A673 (cell line): ENCODE data around the gene NPBWR2.

Experiments
- EZH2 ChIP-seq: fragments of 200-600 bp; sonication (generic); IDR thresholded peaks from 2 replicates; pipeline ENCODE4 v1.6.1; 2017; ENCODE audit warnings: borderline replicate concordance, low read depth, mild to moderate bottlenecking, mixed read lengths, antibody characterized with exemption, low read length; ENCODE audit not compliant: poor library complexity, severe bottlenecking
- TF ChIP-seq, protein P1 (sequence below): fragments of 300-800, 200-600 bp; sonication (generic); conservative IDR thresholded peaks from 2 replicates; pipeline ENCODE4 v1.5.1; 2017; ENCODE audit warnings: low read depth, mild to moderate bottlenecking, antibody characterized with exemption, low read length, moderate library complexity, mixed read lengths

DNA sequence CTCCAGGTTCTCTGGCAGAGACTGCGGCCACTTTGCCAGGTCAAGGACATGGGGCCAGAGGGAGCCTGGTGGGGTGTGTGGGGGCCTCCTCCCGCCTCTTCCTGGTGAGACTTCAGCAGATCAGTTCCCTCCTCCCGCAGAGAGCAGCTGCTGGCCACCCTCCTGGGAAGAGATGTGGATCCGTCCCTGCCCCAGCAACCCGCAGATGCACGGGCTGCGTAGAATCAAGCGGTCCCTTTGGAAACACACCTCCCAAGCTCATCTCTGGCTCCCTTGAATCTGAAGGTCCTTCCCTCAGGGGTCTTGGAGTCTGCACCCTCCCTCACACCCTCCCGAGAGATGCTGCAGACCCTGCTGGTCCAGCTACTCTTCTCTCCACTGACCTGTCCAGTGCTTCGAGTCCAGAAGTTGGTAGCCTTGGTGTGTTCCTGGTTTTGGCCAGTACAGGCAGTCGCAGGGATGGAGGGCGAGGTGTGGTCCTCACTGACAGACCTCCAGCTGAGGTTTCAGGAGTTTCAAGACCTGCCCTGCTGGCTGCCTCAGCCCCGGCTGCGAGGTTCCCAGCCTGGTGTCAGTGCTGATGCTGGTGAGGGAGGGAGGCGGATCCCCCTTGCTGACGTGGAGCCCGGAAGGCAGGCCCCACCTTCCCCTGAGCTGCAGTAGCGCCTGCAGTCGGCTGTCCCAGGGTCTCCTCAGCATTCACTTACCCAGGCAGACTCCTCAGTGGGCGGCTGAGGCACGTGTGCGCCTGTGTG is at the start of gene NPBWR2:
- TF ChIP-seq, protein P1, sequence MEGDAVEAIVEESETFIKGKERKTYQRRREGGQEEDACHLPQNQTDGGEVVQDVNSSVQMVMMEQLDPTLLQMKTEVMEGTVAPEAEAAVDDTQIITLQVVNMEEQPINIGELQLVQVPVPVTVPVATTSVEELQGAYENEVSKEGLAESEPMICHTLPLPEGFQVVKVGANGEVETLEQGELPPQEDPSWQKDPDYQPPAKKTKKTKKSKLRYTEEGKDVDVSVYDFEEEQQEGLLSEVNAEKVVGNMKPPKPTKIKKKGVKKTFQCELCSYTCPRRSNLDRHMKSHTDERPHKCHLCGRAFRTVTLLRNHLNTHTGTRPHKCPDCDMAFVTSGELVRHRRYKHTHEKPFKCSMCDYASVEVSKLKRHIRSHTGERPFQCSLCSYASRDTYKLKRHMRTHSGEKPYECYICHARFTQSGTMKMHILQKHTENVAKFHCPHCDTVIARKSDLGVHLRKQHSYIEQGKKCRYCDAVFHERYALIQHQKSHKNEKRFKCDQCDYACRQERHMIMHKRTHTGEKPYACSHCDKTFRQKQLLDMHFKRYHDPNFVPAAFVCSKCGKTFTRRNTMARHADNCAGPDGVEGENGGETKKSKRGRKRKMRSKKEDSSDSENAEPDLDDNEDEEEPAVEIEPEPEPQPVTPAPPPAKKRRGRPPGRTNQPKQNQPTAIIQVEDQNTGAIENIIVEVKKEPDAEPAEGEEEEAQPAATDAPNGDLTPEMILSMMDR, result no peak
- TF ChIP-seq EZH2, result no peak
